Coronary artery (tissue), 2 donors: ENCODE data around the gene SIGLEC8.
"Not testable (repeated sequence)": the region's sequence is repeated elsewhere in the genome, so short reads cannot be mapped to it uniquely, and the experiment has no call there.

Experiments used
- DNase-seq: peaks from one replicate; pipeline ENCODE4 v3.0.0-alpha.2; 2017; ENCODE audit warnings: low spot score
- H3K27ac ChIP-seq, 2 donors: fragments of 200-600 bp; sonication (generic); one replicate each; pipeline ENCODE4 v1.5.1; 2016 to 2019
- H3K4me3 ChIP-seq: fragments of 200-600 bp; sonication (generic); 2 replicates; pipeline ENCODE4 v1.5.1; 2016; ENCODE audit warnings: mild to moderate bottlenecking, moderate library complexity
- TF ChIP-seq, protein P1 (sequence below): fragments of 200-600 bp; sonication (generic); IDR thresholded peaks from one replicate; pipeline ENCODE4 v1.5.1; 2019; ENCODE audit warnings: antibody characterized with exemption

Gene SIGLEC8

GRCh38 chr19:51417810-51418157 is 40.5 kb downstream of the SIGLEC8 start:
- Histone ChIP-seq H3K4me3 (no peak overlapping the region), H3K27ac (peak overlapping the region in 1 of 2 donors; percentile 58)
- no peak for DNase-seq
- TF ChIP-seq, protein P1, sequence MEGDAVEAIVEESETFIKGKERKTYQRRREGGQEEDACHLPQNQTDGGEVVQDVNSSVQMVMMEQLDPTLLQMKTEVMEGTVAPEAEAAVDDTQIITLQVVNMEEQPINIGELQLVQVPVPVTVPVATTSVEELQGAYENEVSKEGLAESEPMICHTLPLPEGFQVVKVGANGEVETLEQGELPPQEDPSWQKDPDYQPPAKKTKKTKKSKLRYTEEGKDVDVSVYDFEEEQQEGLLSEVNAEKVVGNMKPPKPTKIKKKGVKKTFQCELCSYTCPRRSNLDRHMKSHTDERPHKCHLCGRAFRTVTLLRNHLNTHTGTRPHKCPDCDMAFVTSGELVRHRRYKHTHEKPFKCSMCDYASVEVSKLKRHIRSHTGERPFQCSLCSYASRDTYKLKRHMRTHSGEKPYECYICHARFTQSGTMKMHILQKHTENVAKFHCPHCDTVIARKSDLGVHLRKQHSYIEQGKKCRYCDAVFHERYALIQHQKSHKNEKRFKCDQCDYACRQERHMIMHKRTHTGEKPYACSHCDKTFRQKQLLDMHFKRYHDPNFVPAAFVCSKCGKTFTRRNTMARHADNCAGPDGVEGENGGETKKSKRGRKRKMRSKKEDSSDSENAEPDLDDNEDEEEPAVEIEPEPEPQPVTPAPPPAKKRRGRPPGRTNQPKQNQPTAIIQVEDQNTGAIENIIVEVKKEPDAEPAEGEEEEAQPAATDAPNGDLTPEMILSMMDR, result no peak

DNA sequence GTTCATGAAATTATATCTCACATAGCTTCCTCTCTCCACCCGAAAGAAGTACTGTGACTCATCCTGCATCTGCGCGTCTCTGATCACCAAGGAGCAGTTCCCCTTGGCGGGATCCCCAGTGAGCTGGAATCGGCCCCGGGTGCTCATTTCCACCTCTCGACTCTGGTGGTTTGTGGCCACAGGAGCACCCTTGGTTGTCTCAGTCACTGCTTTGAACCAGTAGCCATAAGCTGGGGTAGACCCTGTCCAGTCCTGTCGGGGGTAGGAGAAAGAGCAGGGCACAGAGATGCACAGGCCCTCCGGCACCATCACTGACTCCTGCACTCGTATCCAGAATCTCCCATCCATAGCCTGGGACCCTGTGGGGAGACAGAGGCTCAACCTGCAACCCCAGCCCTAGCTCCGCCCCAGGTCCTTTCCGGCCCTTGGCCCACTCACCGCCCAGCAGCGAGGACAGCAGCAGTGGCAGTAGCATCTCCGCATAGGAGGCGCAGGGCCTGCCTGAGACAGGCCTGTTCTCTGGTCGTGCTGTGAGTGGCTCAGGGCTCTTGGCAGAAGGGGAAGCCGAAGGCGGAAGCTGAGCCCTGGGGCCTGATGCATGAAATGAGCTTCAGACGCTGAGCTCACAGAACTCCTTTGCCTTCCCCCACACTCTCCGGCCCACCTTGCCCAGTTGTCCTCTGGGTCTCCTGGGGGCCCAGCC is 41.0 kb downstream of the SIGLEC8 start, which contains the start of gene SIGLEC10:
TSS of gene SIGLEC10 (minus strand) at position 536 of the 703 bp plus-strand sequence. CDS start at position 475, 61 bp downstream.
- TF ChIP-seq, protein P1, result no peak
- Histone ChIP-seq H3K4me3 (no peak within 1 kb of the TSS), H3K27ac (peak within 1 kb of the TSS in 1 of 2 donors; percentile 58)
- no peak for DNase-seq

GRCh38 chr19:51416422-51416821 is 41.8 kb downstream of the SIGLEC8 start:
- H3K27ac ChIP-seq, result peak overlapping the region in 1 of 2 donors; percentile 58
- H3K4me3 ChIP-seq, DNase-seq: not testable (repeated sequence)

DNA sequence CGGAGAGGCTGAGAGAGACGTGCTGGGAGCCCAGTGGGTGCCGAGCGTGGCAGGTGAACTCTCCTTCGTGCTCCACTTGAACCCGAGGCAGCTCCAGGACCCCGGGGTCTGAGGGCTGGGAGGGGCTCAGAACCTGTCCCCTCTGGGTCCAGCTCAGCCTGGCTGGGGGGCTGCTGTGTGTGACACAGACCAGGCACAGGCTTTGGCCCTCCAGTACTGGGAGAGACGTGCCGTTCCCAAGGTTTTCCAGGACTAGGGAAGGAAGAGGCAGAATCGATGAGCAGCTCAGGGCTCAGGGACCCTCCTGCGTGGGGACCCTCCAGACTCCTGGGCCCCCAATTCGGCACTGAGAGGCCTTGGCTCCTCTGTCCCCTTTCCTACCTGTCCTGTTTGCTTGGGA is 43.1 kb downstream of the SIGLEC8 start:
- Histone ChIP-seq H3K4me3 (no peak overlapping the region), H3K27ac (no peak overlapping the region)
- TF ChIP-seq, protein P1, result no peak
- DNase-seq, result no peak

DNA sequence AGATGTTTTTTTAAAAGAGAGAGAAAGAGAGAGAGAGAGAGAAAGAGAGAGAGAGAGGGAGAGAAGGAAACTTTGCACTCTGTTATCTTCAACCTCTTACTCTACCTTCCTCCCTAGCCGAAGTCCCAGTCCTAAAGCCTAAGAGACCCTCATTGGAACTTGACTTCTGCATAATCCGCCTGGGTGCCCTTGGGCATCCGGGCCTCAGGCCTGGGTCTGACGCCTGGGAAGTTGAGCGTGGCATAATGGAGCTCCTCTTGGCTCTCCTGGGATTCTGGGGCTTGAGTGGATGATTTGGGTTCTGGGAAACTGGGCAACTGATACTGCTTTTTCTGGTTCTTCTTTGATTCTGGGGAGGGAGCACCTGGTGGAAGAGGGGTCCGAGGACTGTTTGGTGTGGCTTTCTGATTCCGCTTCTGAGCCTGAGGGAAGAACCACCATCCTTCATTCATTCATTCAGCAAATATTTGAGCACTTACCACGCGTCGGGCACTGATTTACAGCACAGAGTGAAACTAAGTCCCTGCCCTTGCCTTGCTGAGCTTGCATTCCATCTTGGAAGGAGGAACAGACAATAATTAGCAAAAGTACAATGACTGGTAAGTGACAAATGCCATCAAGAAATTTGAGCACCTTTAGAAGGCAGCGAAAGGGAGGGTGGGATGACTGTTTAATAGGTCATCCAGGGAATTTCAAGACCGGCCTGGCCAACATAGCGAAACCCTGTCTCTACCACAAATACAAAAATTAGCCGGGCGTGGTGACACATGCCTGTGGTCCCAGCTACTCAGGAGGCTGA is 47.1 kb downstream of the SIGLEC8 start:
- DNase-seq, result no peak
- Histone ChIP-seq H3K27ac (no peak overlapping the region), H3K4me3 (no peak overlapping the region)
- TF ChIP-seq, protein P1, result no peak

DNA sequence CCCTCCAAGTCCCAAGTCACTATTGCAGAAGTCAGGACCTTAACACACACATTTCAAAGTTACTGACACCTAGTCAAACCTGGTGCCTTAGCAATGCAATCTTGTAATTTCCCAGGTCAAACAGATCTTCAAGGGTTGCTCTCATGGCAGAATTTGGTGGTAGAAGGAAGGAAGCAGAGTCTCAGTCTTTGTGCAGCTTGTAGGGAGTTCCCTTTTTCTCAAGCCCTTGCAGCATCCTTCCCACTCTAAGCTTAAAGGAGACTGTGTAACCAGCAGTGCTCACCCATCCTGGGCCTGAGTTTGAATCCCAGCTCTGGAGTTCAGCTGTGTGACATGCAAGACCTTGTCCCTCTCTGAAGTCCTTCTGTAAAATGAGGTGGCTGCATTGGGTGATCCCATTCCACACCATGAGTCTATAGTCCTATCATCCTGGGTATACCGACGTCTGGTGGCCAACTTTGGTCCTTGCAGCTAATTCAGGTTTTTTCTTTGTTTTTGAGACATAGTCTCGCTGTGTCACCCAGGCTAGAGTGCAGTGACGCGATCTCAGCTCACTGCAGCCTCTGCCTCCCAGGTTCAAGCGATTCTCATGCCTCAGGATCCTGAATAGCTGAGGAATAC is 50.6 kb downstream of the SIGLEC8 start:
- Histone ChIP-seq H3K4me3 (no peak overlapping the region), H3K27ac (no peak overlapping the region)
- TF ChIP-seq, protein P1, result no peak
- no peak for DNase-seq

- DNase-seq, result no peak
- Histone ChIP-seq H3K4me3 (no peak overlapping the region), H3K27ac (no peak overlapping the region)
- TF ChIP-seq, protein P1, result no peak
Measured at GRCh38 chr19:51402117-51402516, 56.1 kb downstream of the SIGLEC8 start.
